ENCODE data around the gene UBE2O. TPM values are rescaled to one million over a fixed set of nuclear protein-coding genes. Genes with fewer than 3 reads are reported as not detected.

UBE2O gene
- total RNA-seq, 2 donors from 2014 or later = 19.5 to 21.8 TPM

DNA sequence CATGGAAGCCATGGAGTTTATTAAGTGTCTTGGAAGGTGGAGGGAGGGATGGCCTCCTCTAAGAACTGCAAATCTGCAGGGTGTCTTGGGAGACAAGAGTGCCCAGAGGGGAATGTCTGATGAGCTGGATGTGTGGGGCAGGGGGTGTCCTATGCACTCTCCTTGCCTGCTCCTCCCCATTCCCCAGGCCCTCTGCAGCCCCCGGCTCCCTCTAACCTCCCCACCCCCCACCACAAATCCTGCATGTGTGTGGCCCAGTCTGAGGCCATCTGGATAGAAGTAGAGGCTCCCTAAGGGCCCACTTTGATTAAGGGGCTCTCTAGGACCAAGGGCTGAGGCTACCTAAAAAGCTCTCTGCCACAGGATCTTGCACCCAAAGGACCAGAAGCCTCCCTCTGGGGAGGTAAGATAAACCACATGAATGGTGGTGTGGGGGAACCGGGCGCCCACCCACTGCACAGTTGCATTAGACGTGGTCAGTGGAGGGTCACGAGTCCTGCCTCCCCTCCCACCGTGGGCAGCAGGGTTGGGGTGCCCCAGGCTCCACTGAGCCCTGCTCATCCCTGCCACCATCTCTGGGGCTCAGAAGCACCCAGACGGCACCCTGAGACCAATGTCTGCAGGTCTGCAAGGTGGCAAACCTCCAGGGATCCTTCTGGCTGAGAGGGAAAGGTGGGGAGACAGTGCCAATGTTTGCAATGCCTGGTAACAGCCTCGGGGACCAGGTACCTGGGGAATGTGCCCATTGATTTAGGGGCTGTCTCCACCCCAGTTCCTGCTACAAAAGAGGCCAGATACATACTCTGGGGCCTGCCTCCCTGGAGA, 15.1 kb upstream of the UBE2O start:
- no peaks in the 10 kb centered on the region for H3K9me3 ChIP-seq
- H3K36me3 ChIP-seq = peaks cover 9% of the 10 kb centered on the region
- H3K4me3 ChIP-seq = no peak overlapping the region
- no peak overlapping the region for H3K27ac ChIP-seq
- H3K27me3 ChIP-seq = no peaks in the 10 kb centered on the region
- TF ChIP-seq, protein P1, sequence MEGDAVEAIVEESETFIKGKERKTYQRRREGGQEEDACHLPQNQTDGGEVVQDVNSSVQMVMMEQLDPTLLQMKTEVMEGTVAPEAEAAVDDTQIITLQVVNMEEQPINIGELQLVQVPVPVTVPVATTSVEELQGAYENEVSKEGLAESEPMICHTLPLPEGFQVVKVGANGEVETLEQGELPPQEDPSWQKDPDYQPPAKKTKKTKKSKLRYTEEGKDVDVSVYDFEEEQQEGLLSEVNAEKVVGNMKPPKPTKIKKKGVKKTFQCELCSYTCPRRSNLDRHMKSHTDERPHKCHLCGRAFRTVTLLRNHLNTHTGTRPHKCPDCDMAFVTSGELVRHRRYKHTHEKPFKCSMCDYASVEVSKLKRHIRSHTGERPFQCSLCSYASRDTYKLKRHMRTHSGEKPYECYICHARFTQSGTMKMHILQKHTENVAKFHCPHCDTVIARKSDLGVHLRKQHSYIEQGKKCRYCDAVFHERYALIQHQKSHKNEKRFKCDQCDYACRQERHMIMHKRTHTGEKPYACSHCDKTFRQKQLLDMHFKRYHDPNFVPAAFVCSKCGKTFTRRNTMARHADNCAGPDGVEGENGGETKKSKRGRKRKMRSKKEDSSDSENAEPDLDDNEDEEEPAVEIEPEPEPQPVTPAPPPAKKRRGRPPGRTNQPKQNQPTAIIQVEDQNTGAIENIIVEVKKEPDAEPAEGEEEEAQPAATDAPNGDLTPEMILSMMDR (IDR thresholded peaks at IDR 0.05) = no peak
- DNase-seq (ENCODE audit: low spot score) = no peak
- peaks cover 0 to 11% of the 10 kb centered on the region in 2 donors for H3K4me1 ChIP-seq

DNA sequence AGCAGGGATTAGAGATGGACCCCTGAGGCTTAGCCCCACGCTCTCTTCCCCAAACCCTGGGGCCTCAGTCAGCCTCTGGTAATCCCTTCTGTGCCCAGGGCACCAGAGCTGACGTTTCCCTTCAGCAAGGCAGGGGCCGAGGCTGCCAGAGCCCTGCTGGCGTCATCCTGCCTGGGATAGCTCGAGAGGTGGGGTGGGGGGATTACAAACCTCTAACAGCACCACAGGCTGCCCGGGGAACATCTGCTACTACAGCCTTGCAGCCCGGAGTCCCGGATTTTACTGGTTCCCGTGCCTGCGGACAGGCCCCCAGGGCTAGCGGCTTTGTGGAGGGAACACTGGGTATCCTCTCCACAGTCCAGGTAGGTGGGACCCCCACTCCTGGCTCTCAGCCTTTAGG, 14.4 kb upstream of the UBE2O start, which contains the start of gene AANAT:
Gene AANAT, plus strand, starts transcription at position 238 of the 400 bp plus-strand sequence. CDS start 1,144 bp downstream, outside the sequence.
- Histone ChIP-seq H3K9me3 (no peaks in the 10 kb centered on the region), H3K4me1 (peaks cover 0 to 11% of the 10 kb centered on the region in 2 donors), H3K4me3 (no peak within 1 kb of the TSS), H3K27me3 (no peaks in the 10 kb centered on the region), H3K27ac (no peak within 1 kb of the TSS), H3K36me3 (peaks cover 4% of the 10 kb centered on the region)
- TF ChIP-seq, protein P1 (IDR thresholded peaks at IDR 0.05) = no peak
- DNase-seq (ENCODE audit: low spot score) = no peak

DNA sequence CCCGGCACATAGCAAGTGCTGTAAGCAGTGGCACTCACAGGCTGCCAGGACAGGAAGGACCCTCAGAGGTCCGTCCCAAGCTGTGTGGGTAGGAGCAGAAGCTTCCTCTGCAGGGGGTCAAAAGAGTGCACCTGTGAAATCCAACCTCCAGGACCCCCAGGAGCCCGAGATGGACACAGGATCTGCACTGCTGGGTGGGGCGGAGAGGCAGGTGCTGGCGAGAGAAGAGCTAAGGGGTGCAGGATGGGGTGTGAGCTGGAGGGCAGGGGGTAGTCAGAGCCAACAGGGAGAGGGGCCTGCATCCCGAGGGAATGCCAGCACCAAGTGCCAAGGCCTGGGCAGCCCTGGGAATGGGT, 13.8 kb upstream of the UBE2O start:
- Histone ChIP-seq H3K9me3 (no peaks in the 10 kb centered on the region), H3K4me1 (peaks cover 0 to 11% of the 10 kb centered on the region in 2 donors), H3K4me3 (no peak overlapping the region), H3K27ac (no peak overlapping the region), H3K36me3 (no peaks in the 10 kb centered on the region), H3K27me3 (no peaks in the 10 kb centered on the region)
- TF ChIP-seq, protein P1 (IDR thresholded peaks at IDR 0.05) = no peak
- DNase-seq (ENCODE audit: low spot score) = no peak

- Histone ChIP-seq H3K4me1 (peaks cover 0 to 5% of the 10 kb centered on the region in 2 donors), H3K9me3 (no peaks in the 10 kb centered on the region), H3K27me3 (no peaks in the 10 kb centered on the region), H3K36me3 (no peaks in the 10 kb centered on the region), H3K4me3 (no peak overlapping the region), H3K27ac (no peak overlapping the region)
- no peak for DNase-seq (ENCODE audit: low spot score)
- TF ChIP-seq, protein P1 (IDR thresholded peaks at IDR 0.05) = no peak
These were observed 9.8 kb upstream of the UBE2O start for GRCh38 chr17:76462556-76463290.

DNA sequence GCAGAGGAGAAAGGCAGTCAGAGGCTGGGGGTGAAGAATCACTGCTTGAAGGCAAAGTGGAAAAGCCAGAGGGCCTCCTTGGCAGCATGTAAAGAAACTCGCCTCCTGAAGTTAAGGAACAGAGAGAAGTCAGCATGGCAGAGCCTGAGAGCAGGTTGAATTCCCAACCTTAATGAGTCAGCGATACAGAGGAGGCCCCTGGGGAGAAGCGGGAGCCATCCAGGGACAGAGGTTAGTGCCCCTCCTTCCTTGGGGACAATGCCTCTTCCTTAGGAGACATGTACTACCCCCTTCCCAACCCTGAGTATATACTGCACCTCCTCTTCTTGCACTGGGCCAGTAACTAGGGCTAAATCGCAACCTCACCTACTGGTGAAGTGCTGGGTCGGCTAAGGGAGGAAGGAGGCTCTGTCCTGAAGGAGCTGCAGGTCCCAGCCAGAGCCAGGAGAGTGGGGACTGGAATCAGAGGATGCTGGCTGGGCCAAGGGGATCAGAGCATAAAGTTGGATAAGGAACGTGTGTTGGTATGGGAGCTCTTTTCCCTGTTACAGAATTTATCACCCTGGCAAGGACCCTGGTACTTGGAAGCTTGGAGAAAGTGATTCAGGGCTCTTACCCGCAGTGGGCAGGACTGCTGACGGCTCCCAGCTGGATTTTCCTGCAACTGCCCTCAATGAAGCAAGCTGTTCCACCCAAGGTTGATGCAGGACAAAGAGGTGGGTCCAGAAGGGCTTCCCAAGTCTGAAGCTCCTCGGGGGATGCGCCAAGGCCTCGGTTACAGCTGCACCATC, 9.0 kb upstream of the UBE2O start:
- no peak overlapping the region for H3K27ac ChIP-seq
- no peaks in the 10 kb centered on the region for H3K27me3 ChIP-seq
- TF ChIP-seq, protein P1 (IDR thresholded peaks at IDR 0.05) = no peak
- no peaks in the 10 kb centered on the region for H3K36me3 ChIP-seq
- H3K4me3 ChIP-seq = no peak overlapping the region
- no peak for DNase-seq (ENCODE audit: low spot score)
- peaks cover 0 to 5% of the 10 kb centered on the region in 2 donors for H3K4me1 ChIP-seq
- H3K9me3 ChIP-seq = no peaks in the 10 kb centered on the region
